ENCODE measurements around the gene COPRS. TPM values are rescaled to one million over a fixed set of nuclear protein-coding genes. Genes with fewer than 3 reads are reported as not detected.

The COPRS gene
- total RNA-seq: 57.5 TPM
- long read RNA-seq, transcript COPRS-201 (4 exons, 968 nt): major isoform, 59 of 68 reads
- long read RNA-seq, partial matches to known transcripts: 2 of 68 reads
- long read RNA-seq, other reads (novel, unspliced or antisense): 7 of 68 reads

GRCh38 chr17:31858642-31859486 is at the start of gene COPRS:
TSS of gene COPRS (minus strand) at chr17:31859244. CDS start at chr17:31859199, 45 bp downstream.
- ATAC-seq: peak; percentile 92
- intact Hi-C loops (cut with micrococcal nuclease): no loop called here
- DNase-seq: peak; percentile 94

GRCh38 chr17:31908386-31908785 is 49.3 kb upstream of the COPRS start:
- intact Hi-C loops (cut with micrococcal nuclease): no loop called here
- DNase-seq (no peak), ATAC-seq (no peak)

- intact Hi-C loops (cut with micrococcal nuclease): no loop called here
- DNase-seq: no peak
- no peak for ATAC-seq
Observed at GRCh38 chr17:31907342-31907962, 48.4 kb upstream of the COPRS start.

GRCh38 chr17:31903401-31903800 is 44.4 kb upstream of the COPRS start:
- no peak for ATAC-seq
- intact Hi-C loops (cut with micrococcal nuclease): no loop called here
- DNase-seq: no peak

GRCh38 chr17:31902693-31903092 is 43.6 kb upstream of the COPRS start:
- DNase-seq: no peak
- intact Hi-C loops (cut with micrococcal nuclease): no loop called here
- no peak for ATAC-seq

GRCh38 chr17:31900877-31901276 is 41.8 kb upstream of the COPRS start:
- intact Hi-C loops (cut with micrococcal nuclease): no loop called here

GRCh38 chr17:31888124-31888523 is 29.1 kb upstream of the COPRS start:
- DNase-seq (no peak), ATAC-seq (peak; percentile 36)
- intact Hi-C loops (cut with micrococcal nuclease): no loop called here

More at GRCh38 chr17:31900877-31901276, 41.8 kb upstream of the COPRS start:
- DNase-seq (no peak), ATAC-seq (no peak)

GRCh38 chr17:31882571-31882970 is 23.5 kb upstream of the COPRS start:
- intact Hi-C loops (cut with micrococcal nuclease): no loop called here
- DNase-seq: no peak
- ATAC-seq: no peak

GRCh38 chr17:31880311-31880710 is 21.3 kb upstream of the COPRS start:
- DNase-seq (no peak), ATAC-seq (no peak)
- intact Hi-C loops (cut with micrococcal nuclease): no loop called here

- DNase-seq (no peak), ATAC-seq (no peak)
- intact Hi-C loops (cut with micrococcal nuclease): no loop called here
Observed at GRCh38 chr17:31878703-31879073, 19.6 kb upstream of the COPRS start.

GRCh38 chr17:31877911-31878702 is 19.1 kb upstream of the COPRS start:
- intact Hi-C loops (cut with micrococcal nuclease): no loop called here
- ATAC-seq (no peak), DNase-seq (no peak)

- intact Hi-C loops (cut with micrococcal nuclease): no loop called here
- no peak for DNase-seq
- no peak for ATAC-seq
Observed at GRCh38 chr17:31877341-31877740, 18.3 kb upstream of the COPRS start.

GRCh38 chr17:31875081-31875480 is 16.0 kb upstream of the COPRS start:
- no peak for ATAC-seq
- no peak for DNase-seq
- intact Hi-C loops (cut with micrococcal nuclease): no loop called here

- intact Hi-C loops (cut with micrococcal nuclease): no loop called here
- ATAC-seq (no peak), DNase-seq (no peak)
Observed at GRCh38 chr17:31869797-31870568, 10.9 kb upstream of the COPRS start.

GRCh38 chr17:31869031-31869430 is 10.0 kb upstream of the COPRS start:
- intact Hi-C loops (cut with micrococcal nuclease): no loop called here
- no peak for DNase-seq
- no peak for ATAC-seq

GRCh38 chr17:31859487-31860008 is 504 bp upstream of the COPRS start:
- no peak for DNase-seq
- intact Hi-C loops (cut with micrococcal nuclease): no loop called here
- no peak for ATAC-seq

- ATAC-seq (peak; percentile 20), DNase-seq (no peak)
- intact Hi-C loops (cut with micrococcal nuclease): no loop called here
Observed at GRCh38 chr17:31857920-31858641, 963 bp downstream of the COPRS start.

- no peak for DNase-seq
- intact Hi-C loops (cut with micrococcal nuclease): no loop called here
Observed at GRCh38 chr17:31856750-31857149, 2.3 kb downstream of the COPRS start.

More at GRCh38 chr17:31856750-31857149, 2.3 kb downstream of the COPRS start:
- no peak for ATAC-seq
